NCI-H2196 treated with DMSO at 0.1 percent for 48 hours (cell line): Measurements from ENCODE around the gene CIDEA.

Experiments
- DNase-seq: peaks from one replicate; lab custom pipeline; 2025; ENCODE audit not compliant: unreplicated experiment; lab: John Stamatoyannopoulos, UW

The CIDEA gene

GRCh38 chr18:12296457-12296856, 42.3 kb downstream of the CIDEA start:
- no peak for DNase-seq

- no peak for DNase-seq
Measured at GRCh38 chr18:12299862-12300261, 45.7 kb downstream of the CIDEA start.

DNA sequence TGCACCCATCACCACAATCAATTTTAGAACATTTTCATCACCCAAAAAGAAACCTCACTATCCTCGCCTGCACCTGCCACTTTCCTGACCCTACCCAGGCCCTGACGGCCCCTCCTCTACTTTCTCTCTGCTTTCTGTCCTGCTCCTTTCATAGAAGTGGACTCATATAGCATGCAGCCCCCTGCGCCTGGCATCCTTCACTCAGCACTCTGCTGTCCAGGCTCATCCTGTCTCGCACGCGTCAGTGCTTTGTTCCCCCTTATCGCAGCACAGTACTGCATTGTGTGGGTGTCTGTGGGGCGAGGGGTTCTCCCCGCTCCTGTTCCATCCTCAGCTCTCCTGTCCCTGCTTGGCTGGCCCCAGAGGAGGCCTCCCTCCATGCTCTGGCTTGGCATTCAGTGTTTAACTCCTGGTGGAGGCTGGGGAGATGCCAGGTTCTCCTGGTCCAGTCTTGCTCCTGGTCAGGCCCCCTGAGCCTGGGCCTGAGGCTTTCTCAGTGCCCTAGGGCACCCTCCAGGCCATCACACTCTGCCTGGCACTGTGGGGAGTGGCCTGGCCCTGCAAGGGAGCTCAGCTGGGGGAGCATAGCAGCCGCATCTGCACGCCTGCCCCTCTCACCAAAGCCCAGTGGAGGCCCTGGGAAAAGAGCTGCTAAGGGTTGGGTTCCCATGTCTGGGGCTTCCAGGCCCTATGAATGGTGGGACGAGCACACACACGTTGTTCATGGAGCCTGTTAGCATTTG, 47.3 kb downstream of the CIDEA start:
- DNase-seq, result no peak

DNA sequence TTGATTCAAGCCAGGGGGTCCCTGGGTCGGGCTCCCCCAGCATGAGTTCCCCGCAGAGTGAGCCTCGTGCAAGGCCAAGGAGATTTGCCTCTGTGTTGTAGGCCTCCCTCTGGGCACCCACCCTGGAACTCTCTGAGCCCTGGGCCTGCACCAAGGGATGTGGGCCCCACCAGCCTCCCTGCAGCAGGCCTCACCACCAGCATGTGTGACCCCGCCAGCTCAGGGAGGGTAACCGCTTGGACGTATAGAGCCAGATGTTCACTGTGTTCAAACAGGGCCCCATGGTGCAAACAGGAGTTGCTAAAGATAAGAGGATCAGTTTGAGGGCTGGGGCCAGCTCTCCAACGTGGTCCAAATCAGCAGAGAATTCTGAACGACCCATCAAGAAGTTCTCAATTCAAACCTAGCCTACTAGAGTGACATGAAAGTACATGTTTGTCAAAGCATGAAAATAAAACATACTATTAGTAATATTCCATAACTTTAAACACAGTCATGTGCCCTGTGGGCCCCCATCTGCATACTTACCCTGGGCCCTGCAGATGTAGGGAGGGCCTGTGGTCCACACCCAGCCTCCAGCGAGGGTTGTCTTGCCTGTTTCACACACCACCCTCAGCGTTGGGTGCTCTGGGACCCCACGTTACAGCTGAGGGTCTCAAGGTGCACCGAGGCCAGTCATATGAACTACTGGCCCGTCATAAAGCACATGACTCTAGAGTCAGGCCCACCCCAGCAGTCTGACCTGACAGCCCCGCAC, 48.4 kb downstream of the CIDEA start:
- DNase-seq, result no peak

DNA sequence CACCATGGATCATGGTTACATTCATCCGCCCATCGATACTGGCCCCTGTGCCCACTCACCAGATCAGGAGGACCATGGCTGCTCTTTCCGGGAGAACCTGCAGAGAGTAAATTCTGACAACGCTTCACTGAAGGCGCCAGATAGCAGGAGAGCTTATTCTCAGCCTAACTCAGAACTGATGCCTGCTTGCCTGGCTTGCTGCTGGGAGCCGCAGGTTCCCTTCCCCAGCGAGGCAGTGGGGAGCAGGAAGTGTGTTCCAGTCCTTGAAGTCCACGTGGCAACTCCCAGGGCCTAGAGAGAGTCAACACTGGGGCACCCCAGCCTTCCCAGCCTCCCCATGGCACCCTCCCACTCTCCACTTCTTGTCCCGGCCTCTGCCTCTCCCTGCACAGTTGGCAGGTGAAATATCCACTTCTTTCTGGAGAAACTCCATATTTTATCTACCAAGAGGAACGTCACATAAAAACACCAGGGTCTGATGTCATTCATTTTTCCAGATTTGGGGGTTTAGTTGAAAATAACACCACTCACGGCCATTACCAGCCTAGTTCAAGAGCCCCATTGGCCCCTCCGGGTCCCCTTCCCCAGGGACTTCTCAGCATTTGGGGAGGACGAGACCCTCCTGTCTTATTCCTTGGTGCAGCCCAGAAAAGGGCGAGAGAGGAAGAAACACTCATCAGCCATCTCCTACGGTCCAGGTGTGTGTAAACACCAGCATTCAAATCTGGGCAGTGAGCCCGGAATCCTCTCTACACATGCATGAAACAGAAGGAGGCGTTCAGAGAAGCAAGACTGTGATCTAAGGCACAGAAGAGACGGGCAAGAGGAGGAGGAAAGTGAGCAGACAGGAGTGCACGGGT, 50.4 kb downstream of the CIDEA start:
- DNase-seq, result peak; percentile 80

GRCh38 chr18:12305211-12305610, 51.0 kb downstream of the CIDEA start:
- DNase-seq, result no peak

DNA sequence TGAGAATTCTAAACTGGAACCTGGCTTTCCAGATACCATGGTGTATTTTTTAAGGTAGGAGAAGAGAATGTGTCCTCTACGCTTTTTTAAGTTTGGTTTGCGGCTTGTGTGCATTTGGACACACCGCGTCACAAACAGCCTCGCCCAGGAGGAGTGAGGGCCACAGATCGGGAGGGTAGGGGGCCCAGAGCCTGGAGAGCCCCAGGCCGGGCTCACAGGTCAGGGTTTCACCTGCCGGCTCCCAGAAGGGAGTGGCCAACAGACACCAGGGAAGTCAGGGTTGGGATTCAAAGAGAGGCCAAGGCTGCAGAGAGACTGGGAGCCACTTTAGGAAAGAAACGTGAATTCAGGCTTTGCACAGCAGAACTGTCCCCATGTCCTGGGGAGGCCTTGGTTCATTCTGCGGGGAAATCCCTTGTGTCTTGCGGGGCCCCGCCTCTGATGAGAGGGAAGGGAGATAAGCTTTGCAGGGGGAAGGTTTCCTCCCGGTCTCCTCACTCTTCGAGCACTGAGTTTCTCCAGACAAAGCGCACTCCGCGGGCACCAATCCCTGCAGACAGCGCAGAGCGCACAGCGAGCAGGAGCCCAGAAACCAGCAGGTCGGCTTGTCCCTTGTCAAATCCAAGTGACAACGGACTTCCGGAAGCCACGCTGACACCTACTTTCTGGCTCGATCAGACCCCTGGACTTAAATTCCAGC, 51.9 kb downstream of the CIDEA start:
- no peak for DNase-seq

DNA sequence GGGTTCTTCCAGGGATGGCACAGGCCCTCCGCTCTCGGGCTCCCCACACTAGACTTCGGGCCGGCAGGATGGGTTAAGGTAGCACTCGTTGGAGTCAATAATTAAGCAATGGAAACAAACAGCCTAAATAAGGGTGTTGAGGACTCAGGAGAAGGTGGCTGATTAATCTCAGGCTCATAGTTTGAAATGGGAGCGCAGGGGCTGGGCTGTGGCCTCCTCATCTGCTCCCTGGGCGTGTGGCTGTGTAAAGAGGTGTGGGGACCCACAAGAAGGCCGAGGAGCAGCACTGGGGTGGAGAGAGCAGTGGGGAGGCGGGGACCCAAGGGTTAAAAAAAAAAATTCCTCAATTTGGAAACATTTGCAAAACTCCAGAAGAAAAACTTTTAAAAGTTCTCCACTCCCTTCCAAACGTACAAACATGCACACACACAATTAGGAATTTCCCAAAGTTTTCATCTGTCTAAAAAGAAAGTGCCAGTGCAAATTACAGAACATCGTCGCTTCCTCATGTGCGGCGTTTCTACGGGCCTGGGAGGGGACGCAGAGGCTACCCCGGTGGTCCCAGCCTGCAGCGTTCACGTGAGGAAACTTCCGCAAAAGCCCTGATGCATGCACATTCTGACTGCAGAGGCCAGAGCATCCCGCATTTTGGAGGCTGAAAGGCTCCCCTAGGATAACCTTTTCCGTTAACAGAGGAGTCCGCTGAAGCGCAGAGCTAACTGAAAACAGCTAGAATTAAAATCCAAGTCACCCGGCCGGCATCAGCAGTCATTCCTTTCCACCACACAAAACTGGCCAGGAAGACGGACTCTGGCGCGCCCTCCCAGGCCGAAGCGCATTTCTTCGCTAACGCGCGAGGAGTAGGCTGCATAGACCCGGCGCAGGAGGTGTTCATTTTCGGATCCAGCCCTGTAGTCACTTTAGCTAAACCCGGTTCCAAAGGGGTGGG, 52.9 kb downstream of the CIDEA start:
- no peak for DNase-seq

- DNase-seq, result peak; percentile 38
Measured at GRCh38 chr18:12307701-12308385, 53.7 kb downstream of the CIDEA start, which contains the start of gene TUBB6. Gene TUBB6, plus strand, starts transcription at chr18:12308241. Its CDS starts 52 bp downstream, at chr18:12308293.

GRCh38 chr18:12308386-12309100, 54.4 kb downstream of the CIDEA start:
- no peak for DNase-seq

- DNase-seq, result no peak
Measured at GRCh38 chr18:12309683-12310198, 55.6 kb downstream of the CIDEA start.

DNA sequence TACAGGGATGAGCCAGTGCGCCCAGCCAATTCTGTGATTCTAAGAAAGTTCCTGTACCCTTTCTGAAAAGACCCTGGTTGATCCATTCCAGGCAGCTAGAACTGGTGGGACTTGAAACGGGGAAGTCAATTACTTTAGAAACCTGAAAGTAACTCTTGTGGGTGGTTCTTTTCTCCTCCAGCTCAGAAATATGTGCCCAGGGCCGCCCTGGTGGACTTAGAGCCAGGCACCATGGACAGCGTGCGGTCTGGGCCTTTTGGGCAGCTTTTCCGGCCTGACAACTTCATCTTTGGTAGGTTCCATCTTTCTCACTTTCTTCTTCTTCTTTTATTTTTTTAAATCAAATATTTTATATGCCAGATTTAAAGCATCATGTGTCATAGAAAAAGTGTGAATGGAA, 56.6 kb downstream of the CIDEA start:
- DNase-seq, result no peak

DNA sequence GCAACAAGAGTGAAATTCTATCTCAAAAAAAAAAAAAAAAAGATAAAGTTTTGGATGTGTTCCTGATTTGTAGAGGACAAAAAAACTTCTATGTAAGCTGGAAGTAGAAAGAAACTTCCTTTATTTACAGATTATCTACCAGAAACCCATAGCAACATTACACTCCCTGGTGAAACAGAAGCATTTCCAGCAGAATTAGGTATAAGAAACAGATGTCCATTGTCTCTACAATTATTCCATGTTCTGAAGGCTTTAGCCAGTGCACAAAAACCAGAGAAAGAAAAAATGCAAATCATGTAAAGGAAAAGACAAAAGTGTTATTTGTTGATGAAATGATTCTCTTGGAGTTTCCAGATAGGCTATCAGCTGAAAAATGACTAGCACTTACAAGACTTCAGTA, 58.8 kb downstream of the CIDEA start:
- DNase-seq, result no peak

GRCh38 chr18:12313530-12314245, 59.5 kb downstream of the CIDEA start:
- no peak for DNase-seq

DNA sequence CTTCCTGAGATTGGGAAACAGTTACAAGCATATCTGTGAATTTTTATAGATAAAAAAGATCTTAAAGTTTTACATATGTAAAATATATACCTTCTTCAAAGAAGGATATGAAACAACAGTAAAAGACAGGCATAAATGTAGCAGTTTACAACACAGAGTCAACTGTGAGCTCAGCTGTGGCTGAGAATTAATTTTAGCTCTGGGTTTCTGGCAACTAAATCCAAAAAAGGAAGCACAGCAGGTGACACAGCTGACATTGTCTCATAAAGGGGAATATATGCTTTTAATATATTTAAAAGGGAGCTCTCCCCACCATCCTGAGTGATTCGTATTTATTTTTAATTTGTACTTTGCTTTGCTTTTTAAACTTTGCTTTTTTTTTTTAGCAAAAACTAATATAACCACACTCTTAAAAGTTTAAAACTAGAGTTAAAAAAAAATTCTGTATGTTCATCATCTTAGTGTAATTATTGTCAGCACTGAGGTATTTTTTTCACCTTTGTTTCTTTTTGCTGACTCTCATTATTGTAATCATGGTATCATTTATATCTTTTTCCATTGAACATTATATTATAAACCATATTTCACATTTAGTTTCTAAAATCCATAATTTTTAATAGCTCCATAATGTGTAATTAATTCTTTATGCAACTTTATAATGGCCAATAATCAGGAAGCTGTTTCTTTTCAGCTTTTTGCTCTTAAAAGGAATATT, 60.6 kb downstream of the CIDEA start:
- DNase-seq, result no peak

GRCh38 chr18:12315490-12315889, 61.3 kb downstream of the CIDEA start:
- DNase-seq, result no peak

DNA sequence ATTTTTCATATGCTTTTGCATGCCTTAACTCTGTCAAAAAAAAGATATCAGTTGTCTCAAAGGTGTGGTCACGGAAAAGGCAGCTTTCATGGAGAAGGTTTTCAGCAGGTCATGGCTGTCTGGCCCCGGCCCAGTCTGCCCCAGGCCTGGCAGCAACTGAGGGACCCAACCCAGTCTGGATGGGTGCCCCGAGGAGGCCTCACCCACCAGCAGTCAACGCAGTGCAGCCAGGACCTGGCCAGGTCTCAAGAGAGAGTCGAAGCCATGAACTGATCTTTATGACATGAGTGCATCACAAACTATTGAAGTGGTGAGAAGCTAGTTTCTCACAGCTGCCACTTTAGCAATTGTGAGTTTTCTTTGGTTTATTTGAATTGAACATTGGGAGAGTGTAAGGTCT, 61.8 kb downstream of the CIDEA start:
- no peak for DNase-seq
